ENCODE measurements around the gene USP5. TPM values are rescaled to one million over a fixed set of nuclear protein-coding genes. Genes with fewer than 3 reads are reported as not detected.
A peak's percentile ranks its signal among the peaks of the same experiment; 100 is the strongest.
"Not testable (repeated sequence)": the region's sequence is repeated elsewhere in the genome, so short reads cannot be mapped to it uniquely, and the experiment has no call there.

USP5 gene
- total RNA-seq, 1 donor from 2014 or later = 60.5 TPM

DNA sequence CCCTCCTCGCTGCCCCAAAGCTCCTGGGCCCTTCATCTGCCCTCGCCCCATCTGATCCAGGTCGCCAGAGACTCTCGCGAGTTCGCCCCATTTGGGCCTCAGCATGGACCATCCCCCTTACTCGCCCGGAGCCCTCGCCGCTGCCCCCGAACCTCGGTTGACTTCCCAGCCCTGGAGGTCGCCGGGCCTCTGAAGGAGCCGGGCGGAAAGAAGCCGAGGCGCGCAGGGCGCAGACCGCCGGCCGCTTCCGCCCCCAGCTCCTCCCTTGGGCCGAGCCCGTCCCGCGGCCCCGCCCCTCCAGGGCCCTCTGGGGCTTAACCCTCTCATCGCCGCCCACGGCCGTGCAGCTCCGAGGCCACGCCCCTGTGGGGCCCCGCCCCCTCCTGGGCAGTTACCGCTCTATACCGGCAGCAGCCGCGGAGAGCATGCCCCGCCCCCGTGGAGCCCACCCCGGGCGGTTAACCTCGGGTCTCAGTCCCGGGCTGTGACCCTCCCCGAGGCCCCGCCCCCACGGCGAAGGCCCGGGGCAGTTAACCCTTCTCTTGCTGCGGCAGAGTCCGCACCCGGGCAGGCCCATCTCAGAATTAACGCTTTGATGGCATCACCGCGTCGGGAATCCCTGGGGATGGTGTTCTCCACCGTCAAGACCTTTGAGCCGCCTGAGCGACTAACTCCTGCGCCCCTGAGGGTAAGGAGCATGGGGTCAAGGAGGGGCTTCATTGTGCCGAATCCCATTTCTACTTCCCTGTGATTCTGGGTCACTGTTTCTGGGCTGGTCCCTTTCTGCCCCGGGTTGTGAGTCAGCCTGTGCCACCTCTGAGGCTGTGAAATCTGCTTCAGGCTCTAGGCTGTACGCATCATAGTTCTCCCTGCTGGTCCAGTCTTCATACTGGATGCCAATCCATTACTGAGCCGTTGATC lies 21.4 kb downstream of the USP5 start, which contains the start of gene SPSB2:
SPSB2 (minus strand) TSS at position 210 of the 921 bp plus-strand sequence. CDS start 402 bp downstream, outside the sequence.
- DNase-seq (ENCODE audit: low read depth) = no peak
- peak within 1 kb of the TSS; percentile 92 for H3K4me3 ChIP-seq (ENCODE audit: low read depth, low read length)
- TF ChIP-seq, protein P1, sequence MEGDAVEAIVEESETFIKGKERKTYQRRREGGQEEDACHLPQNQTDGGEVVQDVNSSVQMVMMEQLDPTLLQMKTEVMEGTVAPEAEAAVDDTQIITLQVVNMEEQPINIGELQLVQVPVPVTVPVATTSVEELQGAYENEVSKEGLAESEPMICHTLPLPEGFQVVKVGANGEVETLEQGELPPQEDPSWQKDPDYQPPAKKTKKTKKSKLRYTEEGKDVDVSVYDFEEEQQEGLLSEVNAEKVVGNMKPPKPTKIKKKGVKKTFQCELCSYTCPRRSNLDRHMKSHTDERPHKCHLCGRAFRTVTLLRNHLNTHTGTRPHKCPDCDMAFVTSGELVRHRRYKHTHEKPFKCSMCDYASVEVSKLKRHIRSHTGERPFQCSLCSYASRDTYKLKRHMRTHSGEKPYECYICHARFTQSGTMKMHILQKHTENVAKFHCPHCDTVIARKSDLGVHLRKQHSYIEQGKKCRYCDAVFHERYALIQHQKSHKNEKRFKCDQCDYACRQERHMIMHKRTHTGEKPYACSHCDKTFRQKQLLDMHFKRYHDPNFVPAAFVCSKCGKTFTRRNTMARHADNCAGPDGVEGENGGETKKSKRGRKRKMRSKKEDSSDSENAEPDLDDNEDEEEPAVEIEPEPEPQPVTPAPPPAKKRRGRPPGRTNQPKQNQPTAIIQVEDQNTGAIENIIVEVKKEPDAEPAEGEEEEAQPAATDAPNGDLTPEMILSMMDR (conservative IDR thresholded peaks at IDR 0.05; ENCODE audit: low read depth, low read length) = no peak

- peak overlapping the region; percentile 92 for H3K4me3 ChIP-seq (ENCODE audit: low read depth, low read length)
- not testable (repeated sequence) for DNase-seq (ENCODE audit: low read depth)
Observed at GRCh38 chr12:6874015-6874368, 22.0 kb downstream of the USP5 start.

- not testable (repeated sequence) for H3K4me3 ChIP-seq (ENCODE audit: low read depth, low read length); DNase-seq (ENCODE audit: low read depth)
Observed at GRCh38 chr12:6879824-6880223, 27.9 kb downstream of the USP5 start.

- no peak overlapping the region for H3K4me3 ChIP-seq (ENCODE audit: low read depth, low read length)
- DNase-seq (ENCODE audit: low read depth) = no peak
- TF ChIP-seq, protein P1 (conservative IDR thresholded peaks at IDR 0.05; ENCODE audit: low read depth, low read length) = no peak
Observed at GRCh38 chr12:6883252-6883651, 31.3 kb downstream of the USP5 start.

GRCh38 chr12:6883683-6884082 lies 31.7 kb downstream of the USP5 start:
- DNase-seq (ENCODE audit: low read depth) = no peak
- no peak overlapping the region for H3K4me3 ChIP-seq (ENCODE audit: low read depth, low read length)
- TF ChIP-seq, protein P1 (conservative IDR thresholded peaks at IDR 0.05; ENCODE audit: low read depth, low read length) = no peak

- no peak overlapping the region for H3K4me3 ChIP-seq (ENCODE audit: low read depth, low read length)
- no peak for DNase-seq (ENCODE audit: low read depth)
- TF ChIP-seq, protein P1 (conservative IDR thresholded peaks at IDR 0.05; ENCODE audit: low read depth, low read length) = no peak
Observed at GRCh38 chr12:6884539-6884938, 32.6 kb downstream of the USP5 start.

DNA sequence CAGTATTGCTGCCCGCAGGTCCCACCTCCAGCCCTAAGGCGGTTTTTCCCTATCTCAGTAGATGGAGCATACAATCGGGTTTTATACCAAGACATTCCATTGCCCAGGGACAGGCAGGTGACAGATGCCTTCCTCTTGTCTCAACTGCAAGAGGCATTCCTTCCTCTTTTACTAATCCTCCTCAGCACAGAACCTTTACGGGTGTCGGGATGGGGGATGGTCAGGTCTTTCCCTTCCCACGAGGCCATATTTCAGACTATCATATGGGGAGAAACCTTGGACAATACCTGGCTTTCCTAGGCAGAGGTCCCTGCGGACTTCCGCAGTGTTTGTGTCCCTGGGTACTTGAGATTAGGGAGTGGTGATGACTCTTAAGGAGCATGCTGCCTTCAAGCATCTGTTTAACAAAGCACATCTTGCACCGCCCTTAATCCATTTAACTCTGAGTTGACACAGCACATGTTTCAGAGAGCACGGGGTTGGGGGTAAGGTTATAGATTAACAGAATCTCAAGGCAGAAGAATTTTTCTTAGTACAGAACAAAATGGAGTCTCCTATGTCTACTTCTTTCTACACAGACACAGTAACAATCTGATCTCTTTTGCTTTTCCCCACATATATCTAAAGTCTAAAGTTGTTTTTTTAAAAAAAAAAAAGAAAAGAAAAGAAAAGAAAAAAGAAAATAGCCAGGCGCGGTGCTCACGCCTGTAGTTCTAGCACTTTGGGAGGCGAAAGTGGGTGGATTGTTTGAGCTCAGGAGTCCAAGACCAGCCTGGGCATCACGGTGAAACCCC lies 34.5 kb downstream of the USP5 start:
- DNase-seq (ENCODE audit: low read depth); H3K4me3 ChIP-seq (ENCODE audit: low read depth, low read length): not testable (repeated sequence)

DNA sequence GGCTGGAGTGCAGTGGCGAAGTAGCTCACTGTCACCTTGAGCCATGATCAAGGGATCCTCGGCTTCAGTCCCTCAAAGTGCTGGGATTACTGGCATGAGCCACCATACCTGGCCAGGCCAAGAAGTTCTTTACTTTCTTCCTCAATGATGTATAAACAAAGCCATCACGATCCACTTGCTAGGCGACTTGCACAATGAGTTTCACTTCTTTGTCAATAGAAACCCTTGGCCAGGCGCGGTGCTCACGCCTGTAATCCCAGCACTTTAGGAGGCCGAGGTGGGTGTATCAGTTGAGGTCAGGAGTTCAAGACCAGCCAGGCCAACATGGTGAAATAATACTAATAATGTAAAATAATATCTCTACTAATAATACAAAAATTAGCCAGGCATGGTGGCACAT lies 35.5 kb downstream of the USP5 start:
- TF ChIP-seq, protein P1 (conservative IDR thresholded peaks at IDR 0.05; ENCODE audit: low read depth, low read length) = no peak
- DNase-seq (ENCODE audit: low read depth) = no peak
- H3K4me3 ChIP-seq (ENCODE audit: low read depth, low read length) = no peak overlapping the region

All from epithelial cell of proximal tubule (primary cell).